GM18951 (cell line): Measurements from ENCODE around the gene RGS6.

Source experiments
- POLR2A ChIP-seq: IDR thresholded peaks from 4 replicates; pipeline ENCODE4 v1.6.1; 2011; ENCODE audit warnings: mild to moderate bottlenecking; ENCODE audit not compliant: insufficient read length, insufficient read depth; ENCODE audit errors: extremely low read depth
- in situ Hi-C: fragments of 300-500 bp; cut with MboI; formaldehyde crosslinking; loops from one replicate; pipeline ENCODE4 v1.12.0; 2022; ENCODE audit warnings: low sequenced_read_pairs, mixed read lengths, inconsistent platforms; ENCODE audit not compliant: unreplicated experiment

RGS6 gene

DNA sequence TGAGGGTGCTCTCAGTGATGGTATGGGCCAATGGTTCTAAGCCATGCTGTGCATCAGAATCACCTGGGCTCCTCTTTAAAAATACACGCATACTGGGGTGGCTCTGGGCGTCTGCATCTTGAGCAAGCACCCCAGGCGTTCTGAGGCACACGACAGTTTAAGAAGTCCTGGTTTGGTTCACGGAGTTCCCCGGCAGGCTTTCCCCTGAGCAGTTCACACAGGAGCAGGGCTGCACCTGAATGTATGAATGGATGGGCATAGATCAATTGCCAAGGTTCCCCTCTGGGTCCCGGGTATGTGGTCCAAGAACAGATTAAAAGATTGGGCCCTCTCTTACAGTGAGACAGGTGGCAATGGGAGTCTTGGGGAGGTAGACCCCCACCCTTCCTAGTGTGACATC lies 566.4 kb downstream of the RGS6 start:
- in situ Hi-C loops = no loop called here
- TF ChIP-seq POLR2A = no peak

DNA sequence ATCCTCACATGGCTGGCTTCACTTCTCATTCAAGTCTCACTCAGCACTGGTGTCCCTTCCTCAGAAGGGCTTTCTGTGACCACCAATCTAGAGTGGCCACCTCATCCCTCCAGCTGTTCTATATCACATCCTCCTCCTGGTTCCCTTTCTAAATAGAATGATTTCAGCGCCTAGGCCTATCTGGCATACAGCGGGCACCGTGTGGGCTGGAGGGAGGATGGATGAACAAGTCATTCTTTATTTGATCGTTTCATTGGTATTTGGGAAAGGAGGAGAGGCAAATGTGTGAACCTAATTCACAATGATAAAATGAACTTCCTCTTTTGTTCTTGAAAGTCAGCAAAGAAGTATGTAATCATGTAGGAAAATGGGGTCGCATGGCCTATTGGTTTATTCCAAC lies 567.5 kb downstream of the RGS6 start:
- in situ Hi-C loops = loop anchor here (25.0 kb wide), 1 partner anchor 963 kb away; the partner anchor contains the start of gene NUMB
- TF ChIP-seq POLR2A = no peak

DNA sequence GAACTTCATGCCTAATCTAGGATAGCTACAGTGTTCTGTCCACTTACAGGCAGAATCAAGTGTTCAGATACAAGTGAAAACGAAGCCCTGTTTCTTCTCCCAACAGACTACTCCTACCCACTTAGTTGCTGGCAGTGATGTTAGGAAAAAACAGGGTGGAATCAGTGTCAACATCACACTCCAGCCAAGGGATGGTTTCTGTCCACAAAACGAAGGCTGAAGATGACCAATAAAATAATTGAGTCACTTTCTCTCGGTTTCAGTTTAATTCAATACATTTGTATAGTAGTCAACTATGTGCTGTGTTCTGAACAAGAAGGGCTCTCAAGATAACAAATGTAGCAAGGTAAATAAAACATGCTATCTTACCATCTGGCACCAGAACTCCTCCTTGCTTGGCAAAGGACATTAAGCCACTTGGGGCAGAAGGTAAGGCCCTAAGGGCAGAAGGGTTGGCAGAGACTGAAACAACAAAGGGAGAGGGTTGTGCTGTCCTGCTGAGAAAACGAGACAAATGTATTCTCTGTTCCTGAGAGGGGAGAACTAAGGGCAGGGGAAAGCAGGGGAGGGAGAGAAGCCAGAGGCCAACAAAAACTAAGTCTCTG lies 568.1 kb downstream of the RGS6 start:
- in situ Hi-C loops = loop anchor here (25.0 kb wide), 1 partner anchor 962 kb away; the partner anchor contains the start of gene NUMB
- no peak for TF ChIP-seq POLR2A

DNA sequence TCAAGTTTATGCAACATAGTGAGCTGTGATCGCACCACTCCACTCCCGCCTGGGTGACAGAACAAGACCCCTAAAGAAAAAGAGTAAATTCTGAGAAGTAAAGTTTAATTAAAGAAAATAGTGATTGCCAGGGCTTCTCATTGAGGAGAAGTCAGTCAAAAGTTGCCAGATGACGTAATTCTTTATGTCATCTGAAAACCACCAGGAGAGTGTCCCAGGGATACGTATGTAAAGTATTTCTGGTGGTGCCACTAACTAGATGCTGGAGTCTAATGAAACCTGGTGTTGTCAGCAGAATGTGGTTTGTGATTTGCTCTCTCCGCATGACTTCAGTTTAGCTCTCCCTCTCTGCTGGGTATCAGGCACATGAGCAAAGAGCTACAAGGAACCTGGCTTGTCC lies 569.2 kb downstream of the RGS6 start:
- in situ Hi-C loops = loop anchor here (25.0 kb wide), 1 partner anchor 961 kb away; the partner anchor contains the start of gene NUMB
- no peak for TF ChIP-seq POLR2A

- TF ChIP-seq POLR2A = no peak
- in situ Hi-C loops = loop anchor here (25.0 kb wide), 1 partner anchor 959 kb away; the partner anchor contains the start of gene NUMB
Observed at GRCh38 chr14:72503271-72503670, 571.0 kb downstream of the RGS6 start.

GRCh38 chr14:72503696-72504368 lies 571.6 kb downstream of the RGS6 start:
- no peak for TF ChIP-seq POLR2A
- in situ Hi-C loops = loop anchor here (25.0 kb wide), 1 partner anchor 958 kb away; the partner anchor contains the start of gene NUMB

DNA sequence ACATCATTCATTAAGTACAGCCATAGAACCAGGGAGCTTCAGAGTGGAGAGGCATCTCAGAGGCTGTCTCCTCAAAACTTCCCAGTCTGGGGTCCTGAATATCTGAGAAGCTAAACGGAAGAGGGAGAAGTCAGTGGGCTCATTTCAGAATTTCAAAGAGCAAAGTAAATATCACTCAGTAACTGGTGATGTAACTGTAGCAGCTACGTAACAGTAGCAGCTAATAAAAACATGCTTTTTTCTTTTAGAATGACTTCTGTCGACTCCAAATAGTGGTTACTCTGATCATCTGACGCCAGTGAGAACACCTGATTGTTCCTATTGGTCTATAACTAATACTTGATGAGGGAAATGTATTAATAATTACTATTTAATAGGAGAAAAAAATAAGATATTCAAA lies 578.3 kb downstream of the RGS6 start:
- no peak for TF ChIP-seq POLR2A

GRCh38 chr14:72512281-72512680 lies 580.1 kb downstream of the RGS6 start:
- TF ChIP-seq POLR2A = no peak
- in situ Hi-C loops = loop anchor here (25.0 kb wide), 1 partner anchor 950 kb away; the partner anchor contains the start of gene NUMB

More for the DNA sequence above, 578.3 kb downstream of the RGS6 start:
- in situ Hi-C loops = loop anchor here (25.0 kb wide), 1 partner anchor 952 kb away; the partner anchor contains the start of gene NUMB

DNA sequence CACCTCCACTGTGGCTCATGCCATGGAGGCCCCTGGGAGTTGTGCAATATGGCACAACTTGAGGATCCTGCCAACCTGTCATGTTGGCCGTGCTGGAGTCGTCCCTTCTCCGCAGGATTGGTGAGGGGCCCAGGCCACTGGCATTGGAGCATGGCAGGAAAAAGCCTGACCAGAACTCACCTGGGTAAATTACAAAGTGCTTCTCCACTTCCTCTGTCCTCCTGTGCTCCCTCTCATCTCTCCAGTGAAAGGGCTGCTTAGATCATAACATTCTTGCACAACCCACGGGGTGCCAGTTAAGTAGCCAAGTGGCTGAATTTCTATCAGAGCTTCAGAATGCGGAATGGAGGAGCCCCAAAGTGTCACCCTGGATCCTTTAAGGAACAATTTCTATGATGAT lies 580.7 kb downstream of the RGS6 start:
- in situ Hi-C loops = loop anchor here (25.0 kb wide), 1 partner anchor 949 kb away; the partner anchor contains the start of gene NUMB
- no peak for TF ChIP-seq POLR2A

GRCh38 chr14:72513346-72513745 lies 581.1 kb downstream of the RGS6 start:
- no peak for TF ChIP-seq POLR2A
- in situ Hi-C loops = loop anchor here (25.0 kb wide), 1 partner anchor 949 kb away; the partner anchor contains the start of gene NUMB

DNA sequence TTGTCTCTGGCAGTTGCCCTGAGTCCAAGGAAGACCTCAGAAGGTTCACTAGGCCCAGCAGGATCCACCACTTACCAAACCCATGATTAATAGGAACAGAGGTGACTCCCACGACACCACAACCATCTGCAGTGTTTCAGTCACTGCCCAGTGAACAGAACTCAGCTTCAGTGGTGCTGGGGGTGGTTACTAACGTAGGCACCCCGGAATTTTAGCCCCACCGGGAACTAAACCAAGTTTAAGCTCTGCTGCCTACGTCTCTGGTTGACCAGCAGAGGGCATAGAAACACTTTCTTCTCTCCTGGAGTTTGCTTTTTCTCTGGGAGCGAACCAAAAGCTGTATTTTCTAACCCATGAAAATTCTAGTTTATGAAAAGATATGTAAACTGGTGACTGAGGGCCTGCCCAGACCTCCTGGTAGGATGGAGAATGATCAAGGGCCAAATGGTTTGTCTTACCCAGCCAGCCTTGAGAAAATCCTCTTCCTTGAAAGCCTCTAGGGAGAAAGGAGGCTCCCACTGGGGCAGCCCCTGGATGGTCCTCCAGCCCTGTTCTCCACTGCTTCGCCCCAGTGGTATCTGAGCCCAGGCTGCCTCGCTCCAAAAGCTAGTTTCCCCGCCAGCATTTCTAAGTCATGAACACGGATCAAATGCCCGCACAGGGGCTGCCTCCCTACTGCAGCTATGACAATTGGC lies 581.9 kb downstream of the RGS6 start:
- in situ Hi-C loops = loop anchor here (25.0 kb wide), 1 partner anchor 948 kb away; the partner anchor contains the start of gene NUMB
- TF ChIP-seq POLR2A = no peak

DNA sequence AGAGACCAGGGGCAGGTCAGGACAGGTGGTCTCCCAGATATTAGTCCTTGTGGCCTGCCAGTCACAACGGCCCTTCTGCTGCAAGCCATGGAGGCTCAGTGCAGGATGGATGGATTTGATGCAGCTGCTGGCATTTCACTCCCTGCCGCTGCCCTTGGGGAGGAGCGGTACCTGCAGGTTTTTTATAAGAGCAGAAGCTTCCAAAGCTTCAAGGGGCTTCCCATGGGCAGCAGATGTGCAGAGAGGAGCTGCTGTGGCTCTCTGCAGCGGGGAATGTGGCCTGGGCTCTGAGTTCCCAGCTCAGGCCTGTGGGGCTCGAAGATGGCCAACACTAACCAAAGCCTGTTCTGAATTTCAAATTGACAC lies 582.4 kb downstream of the RGS6 start:
- in situ Hi-C loops = loop anchor here (5.0 to 25.0 kb wide), 2 partner anchors 383 to 948 kb away; partner anchors contain the start of gene NUMB
- no peak for TF ChIP-seq POLR2A

DNA sequence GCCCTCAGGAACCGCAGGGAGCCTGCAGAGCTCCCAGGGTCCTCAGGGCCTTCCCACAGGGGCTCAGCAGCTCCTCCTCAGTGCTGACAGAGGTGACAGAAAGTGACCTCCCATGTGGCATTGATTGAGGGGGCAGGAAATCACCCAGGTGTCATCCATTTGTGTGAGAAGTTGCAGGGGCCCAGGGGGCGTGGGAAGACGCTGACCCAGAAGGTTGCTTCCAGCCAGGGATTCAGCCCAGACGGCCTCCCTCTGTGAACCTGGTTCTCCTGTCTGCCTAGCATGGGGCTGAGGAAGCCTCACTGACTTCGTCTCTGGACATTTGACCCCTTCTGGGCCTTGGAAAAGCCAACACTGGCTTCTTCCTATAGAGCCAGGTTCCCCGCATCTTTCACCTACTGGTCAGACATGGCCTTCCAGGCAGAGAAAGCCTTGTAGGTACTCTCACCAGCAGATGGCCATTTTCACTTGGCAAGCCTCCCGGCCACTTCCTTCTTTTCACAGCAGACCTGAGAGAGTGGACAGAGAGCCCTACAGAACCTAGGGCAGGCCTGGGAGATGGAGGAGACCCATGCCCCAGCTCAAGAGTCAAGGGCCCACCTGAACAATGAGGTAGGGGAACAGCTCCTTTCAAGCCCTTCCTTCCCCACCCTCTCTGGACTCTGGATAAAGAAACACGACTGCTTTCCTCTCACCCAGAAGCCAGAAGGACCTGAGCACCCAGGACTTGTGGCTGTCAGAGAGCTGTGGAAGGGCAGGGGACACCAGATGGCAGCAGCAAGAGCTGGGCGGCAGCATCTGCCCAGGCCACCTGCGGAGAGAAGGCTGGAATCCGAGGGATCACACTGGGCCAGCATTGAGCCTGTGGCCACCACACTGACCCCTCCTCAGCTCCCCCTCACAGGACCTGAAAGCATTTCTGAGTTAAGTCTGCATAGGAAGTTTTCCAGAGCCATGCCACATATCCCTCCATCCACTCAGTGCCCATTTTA lies 583.8 kb downstream of the RGS6 start:
- TF ChIP-seq POLR2A = no peak
- in situ Hi-C loops = loop anchor here (5.0 to 25.0 kb wide), 2 partner anchors 381 to 946 kb away; partner anchors contain the start of gene NUMB
